SK-N-MC (cell line): ENCODE measurements around the gene TUBB.

Experiments
- EZH2 ChIP-seq: fragments of 200-600 bp; sonication (generic); IDR thresholded peaks from one replicate; pipeline ENCODE4 v1.6.1; 2017; ENCODE audit warnings: antibody characterized with exemption
- POLR2AphosphoS5 ChIP-seq: IDR thresholded peaks from 2 replicates; pipeline ENCODE4 v1.6.1; 2012; ENCODE audit warnings: mild to moderate bottlenecking, low read depth, low read length, borderline replicate concordance

DNA sequence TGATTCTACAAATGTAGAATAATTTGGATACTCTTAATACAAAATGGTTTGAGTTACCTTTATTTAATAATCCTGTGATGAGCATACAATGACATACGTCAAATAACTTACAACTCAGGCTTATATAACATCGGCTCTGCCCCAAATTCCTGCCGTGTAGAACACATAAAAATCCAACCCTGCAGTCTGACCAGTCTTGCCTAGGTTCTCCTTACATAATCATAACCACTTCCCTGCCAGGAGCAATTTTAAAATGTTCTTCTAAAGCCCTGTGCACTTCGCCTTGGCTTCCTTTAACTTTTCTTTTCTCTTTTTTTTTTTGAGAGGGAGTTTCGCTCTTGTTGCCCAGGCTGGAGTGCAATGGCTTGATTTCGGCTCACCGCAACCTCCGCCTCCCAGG is 40.4 kb downstream of the TUBB start:
- TF ChIP-seq EZH2, result no peak
- no peak for TF ChIP-seq POLR2AphosphoS5
